OCI-LY7 (cell line): ENCODE results near the gene PRKCA. TPM values are rescaled to one million over a fixed set of nuclear protein-coding genes. Genes with fewer than 3 reads are reported as not detected.

ENCODE experiments used
- BruUV-seq: library from RNA; stranded (reverse); fragments of 400-500 nt; replicated peaks from 2 replicates; lab custom pipeline; 2021; lab: Mats Ljungman, UMichigan
- CTCF ChIA-PET: fragments of 300-600 bp; sonication (Branson Sonifier 250); formaldehyde crosslinking; loops from one replicate; lab custom pipeline; 2022; ENCODE audit warnings: antibody characterized with exemption; ENCODE audit not compliant: unreplicated experiment; lab: Charles Lee
- POLR2A ChIA-PET: fragments of 300-600 bp; sonication (Branson Sonifier 250); formaldehyde crosslinking; loops from one replicate; lab custom pipeline; 2022; ENCODE audit warnings: antibody characterized with exemption; lab: Charles Lee
- DNase-seq: peaks from one replicate; pipeline ENCODE4 v3.0.0-alpha.2; 2015; ENCODE audit warnings: low spot score
- H2AFZ ChIP-seq: fragments of 200-600 bp; sonication (generic), shearing (Covaris generic); 2 replicates; pipeline ENCODE4 v1.6.1; 2014; ENCODE audit warnings: mild to moderate bottlenecking, antibody characterized with exemption, low read length, moderate library complexity
- H3K27ac ChIP-seq: fragments of 200-600 bp; sonication (generic); 2 replicates; pipeline ENCODE4 v1.5.1; 2014; ENCODE audit warnings: mixed run types, low read depth, mild to moderate bottlenecking, moderate library complexity, low read length, inconsistent platforms; ENCODE audit not compliant: poor library complexity, severe bottlenecking
- H3K36me3 ChIP-seq: fragments of 200-600 bp; sonication (generic); 2 replicates; pipeline ENCODE4 v1.6.1; 2014; ENCODE audit warnings: mild to moderate bottlenecking, antibody characterized with exemption, low read length, moderate library complexity, mixed read lengths; ENCODE audit not compliant: insufficient read depth
- H3K4me1 ChIP-seq: fragments of 200-600 bp; sonication (generic); 2 replicates; pipeline ENCODE4 v1.5.1; 2014; ENCODE audit warnings: mild to moderate bottlenecking, low read length; ENCODE audit not compliant: insufficient read depth, poor library complexity, severe bottlenecking
- H3K4me2 ChIP-seq: fragments of 200-600 bp; sonication (generic); 2 replicates; pipeline ENCODE4 v1.6.1; 2014; ENCODE audit warnings: mild to moderate bottlenecking, low read length
- H3K4me3 ChIP-seq: fragments of 200-600 bp; sonication (generic); 2 replicates; pipeline ENCODE4 v1.5.1; 2014; ENCODE audit warnings: mild to moderate bottlenecking, low read depth, low read length; ENCODE audit not compliant: poor library complexity, severe bottlenecking
- H3K79me2 ChIP-seq: fragments of 200-600 bp; sonication (generic); 2 replicates; pipeline ENCODE4 v1.6.1; 2016; ENCODE audit warnings: low read depth, mild to moderate bottlenecking, low read length, moderate library complexity, mixed read lengths; ENCODE audit not compliant: insufficient read depth
- H3K9me2 ChIP-seq: fragments of 200-600 bp; sonication (generic); 2 replicates; pipeline ENCODE4 v1.6.1; 2016; ENCODE audit warnings: mild to moderate bottlenecking, low read length, mixed read lengths; ENCODE audit not compliant: insufficient read depth
- H3K9me3 ChIP-seq: fragments of 200-600 bp; sonication (generic); 2 replicates; pipeline ENCODE4 v1.6.1; 2014; ENCODE audit warnings: mild to moderate bottlenecking, mixed run types, low read length, mixed read lengths
- H4K20me1 ChIP-seq: fragments of 200-600 bp; sonication (generic); 2 replicates; pipeline ENCODE4 v1.6.1; 2014; ENCODE audit warnings: mild to moderate bottlenecking, antibody characterized with exemption, low read length, moderate library complexity, mixed read lengths; ENCODE audit not compliant: insufficient read depth
- EZH2phosphoT487 ChIP-seq: fragments of 200-600 bp; sonication (generic); IDR thresholded peaks from 2 replicates; pipeline ENCODE4 v1.6.1; 2018; ENCODE audit warnings: low read depth, borderline replicate concordance, mild to moderate bottlenecking, mixed run types, antibody characterized with exemption, low read length, moderate library complexity, mixed read lengths
- intact Hi-C: fragments of 100-400 bp; cut with micrococcal nuclease; formaldehyde crosslinking; loops from one replicate; pipeline ENCODE4 v1.10.0; 2022; ENCODE audit not compliant: unreplicated experiment
- total RNA-seq, 2 experiments: library from RNA; depleted of rRNA in 1 of 2; stranded (reverse); fragments of >200 nt in 1 of 2; shearing (Covaris generic) in 1 of 2; gene quantifications; 2 replicates each; pipeline ENCODE4 v1.2.3, GENCODE V29; 2014 to 2022
- TF ChIP-seq, protein P1 (sequence below): fragments of 200-600 bp; sonication (generic); conservative IDR thresholded peaks from 2 replicates; pipeline ENCODE4 v1.5.1; 2014; ENCODE audit warnings: mild to moderate bottlenecking, antibody characterized with exemption, low read length, moderate library complexity, mixed read lengths

Gene PRKCA
- total RNA-seq, 2 experiments from 2014 or later: 6.6 to 32.1 TPM

GRCh38 chr17:66262767-66263166, 39.6 kb upstream of the PRKCA start:
- ChIA-PET CTCF (no interaction called here), POLR2A (no interaction called here)
- Histone ChIP-seq H3K9me3 (0 out of 2 replicates have a peak, but pooled peaks cover 7% of the 10 kb centered on the region), H3K4me2 (no peak overlapping the region), H3K4me1 (no peaks in the 10 kb centered on the region), H4K20me1 (no peaks in the 10 kb centered on the region), H3K79me2 (no peaks in the 10 kb centered on the region), H3K4me3 (no peak overlapping the region), H2AFZ (no peak overlapping the region), H3K27ac (no peak overlapping the region), H3K9me2 (no peaks in the 10 kb centered on the region), H3K36me3 (no peaks in the 10 kb centered on the region)
- intact Hi-C loops: no loop called here
- DNase-seq: no peak
- no TSS peak for BruUV-seq
- no peak for TF ChIP-seq EZH2phosphoT487
- TF ChIP-seq, protein P1, sequence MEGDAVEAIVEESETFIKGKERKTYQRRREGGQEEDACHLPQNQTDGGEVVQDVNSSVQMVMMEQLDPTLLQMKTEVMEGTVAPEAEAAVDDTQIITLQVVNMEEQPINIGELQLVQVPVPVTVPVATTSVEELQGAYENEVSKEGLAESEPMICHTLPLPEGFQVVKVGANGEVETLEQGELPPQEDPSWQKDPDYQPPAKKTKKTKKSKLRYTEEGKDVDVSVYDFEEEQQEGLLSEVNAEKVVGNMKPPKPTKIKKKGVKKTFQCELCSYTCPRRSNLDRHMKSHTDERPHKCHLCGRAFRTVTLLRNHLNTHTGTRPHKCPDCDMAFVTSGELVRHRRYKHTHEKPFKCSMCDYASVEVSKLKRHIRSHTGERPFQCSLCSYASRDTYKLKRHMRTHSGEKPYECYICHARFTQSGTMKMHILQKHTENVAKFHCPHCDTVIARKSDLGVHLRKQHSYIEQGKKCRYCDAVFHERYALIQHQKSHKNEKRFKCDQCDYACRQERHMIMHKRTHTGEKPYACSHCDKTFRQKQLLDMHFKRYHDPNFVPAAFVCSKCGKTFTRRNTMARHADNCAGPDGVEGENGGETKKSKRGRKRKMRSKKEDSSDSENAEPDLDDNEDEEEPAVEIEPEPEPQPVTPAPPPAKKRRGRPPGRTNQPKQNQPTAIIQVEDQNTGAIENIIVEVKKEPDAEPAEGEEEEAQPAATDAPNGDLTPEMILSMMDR: no peak

DNA sequence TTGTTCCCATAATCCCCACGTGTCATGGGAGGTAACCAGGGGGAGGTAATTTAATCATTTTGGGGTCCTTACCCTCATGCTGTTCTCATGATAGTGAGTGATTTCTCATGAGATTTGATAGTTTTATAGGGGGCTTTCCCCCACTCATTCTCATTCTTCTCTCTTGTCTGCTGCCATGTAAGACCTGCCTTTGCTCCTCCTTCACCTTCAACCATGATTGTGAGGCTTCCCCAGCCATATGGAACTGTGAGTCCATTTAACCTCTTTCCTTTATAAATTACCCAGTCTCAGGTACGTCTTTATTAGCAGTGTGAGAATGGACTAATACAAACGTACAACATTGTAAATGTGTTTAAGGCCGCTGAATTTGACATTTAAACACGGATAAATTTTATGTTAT, 37.7 kb upstream of the PRKCA start:
- Histone ChIP-seq H3K4me3 (no peak overlapping the region), H3K27ac (no peak overlapping the region), H3K79me2 (no peaks in the 10 kb centered on the region), H2AFZ (no peak overlapping the region), H3K4me1 (no peaks in the 10 kb centered on the region), H3K9me3 (0 out of 2 replicates have a peak, but pooled peaks cover 7% of the 10 kb centered on the region), H3K9me2 (no peaks in the 10 kb centered on the region), H3K4me2 (no peak overlapping the region), H3K36me3 (no peaks in the 10 kb centered on the region), H4K20me1 (no peaks in the 10 kb centered on the region)
- ChIA-PET POLR2A (no interaction called here), CTCF (no interaction called here)
- intact Hi-C loops: no loop called here
- BruUV-seq: no TSS peak
- TF ChIP-seq EZH2phosphoT487: no peak
- TF ChIP-seq, protein P1: no peak
- DNase-seq: no peak

- Histone ChIP-seq H2AFZ (no peak overlapping the region), H3K9me3 (0 out of 2 replicates have a peak, but pooled peaks cover 7% of the 10 kb centered on the region), H4K20me1 (no peaks in the 10 kb centered on the region), H3K4me1 (no peaks in the 10 kb centered on the region), H3K9me2 (no peaks in the 10 kb centered on the region), H3K36me3 (no peaks in the 10 kb centered on the region), H3K4me2 (no peak overlapping the region), H3K4me3 (no peak overlapping the region), H3K27ac (no peak overlapping the region), H3K79me2 (no peaks in the 10 kb centered on the region)
- intact Hi-C loops: no loop called here
- no peak for DNase-seq
- POLR2A ChIA-PET: interaction anchor here (0.7 kb wide), 1 partner anchor 48 kb away, joined by 4 read pairs; no protein-coding TSS in a partner anchor
- no TSS peak for BruUV-seq
- TF ChIP-seq EZH2phosphoT487: no peak
- TF ChIP-seq, protein P1: no peak
- CTCF ChIA-PET: no interaction called here
Measured at GRCh38 chr17:66268247-66268927, 34.0 kb upstream of the PRKCA start.
